Thoracic aorta (tissue), 2 donors: ENCODE results near the gene IL13RA1. TPM values are rescaled to one million over a fixed set of nuclear protein-coding genes. Genes with fewer than 3 reads are reported as not detected.
A peak's percentile ranks its signal among the peaks of the same experiment; 100 is the strongest.

ENCODE experiments used
- ATAC-seq: fragments of 150-250 bp; one replicate; pipeline ENCODE4 v1.8.0; 2017; ENCODE audit warnings: low read depth; ENCODE audit not compliant: insufficient number of reproducible peaks, low FRiP score
- DNase-seq: peaks from one replicate; pipeline ENCODE4 v3.0.0-alpha.2; 2020; ENCODE audit warnings: low spot score
- H3K27ac ChIP-seq, 2 donors: fragments of 200-600 bp; sonication (generic); 1 replicate in 1 of 2; 2 replicates in 1 of 2; pipeline ENCODE4 v1.5.1; 2016; ENCODE audit warnings: mild to moderate bottlenecking in 2 of 2, moderate library complexity in 2 of 2
- H3K27me3 ChIP-seq: fragments of 200-600 bp; sonication (generic); replicated peaks from 2 replicates; pipeline ENCODE4 v1.6.0; 2016; ENCODE audit warnings: mild to moderate bottlenecking; ENCODE audit not compliant: insufficient read depth
- H3K36me3 ChIP-seq: fragments of 200-600 bp; sonication (generic); one replicate; pipeline ENCODE4 v1.5.1; 2016
- H3K4me1 ChIP-seq, 2 donors: fragments of 200-600 bp; sonication (generic); 1 replicate in 1 of 2; 2 replicates in 1 of 2; pipeline versions ENCODE4 v1.5.1 to v1.6.0; 2016; ENCODE audit warnings: low read depth in 2 of 2, mild to moderate bottlenecking in 1 of 2; ENCODE audit not compliant: control insufficient read depth in 1 of 2
- H3K4me3 ChIP-seq: fragments of 200-600 bp; sonication (generic); 2 replicates; pipeline ENCODE4 v1.5.1; 2016; ENCODE audit warnings: mild to moderate bottlenecking
- H3K9me3 ChIP-seq: fragments of 200-600 bp; sonication (generic); 2 replicates; pipeline ENCODE4 v1.5.1; 2016
- CTCF ChIP-seq: fragments of 200-600 bp; sonication (generic); IDR thresholded peaks from one replicate; pipeline ENCODE4 v1.5.1; 2019; ENCODE audit warnings: antibody characterized with exemption
- total RNA-seq, 2 donors: library from RNA; depleted of rRNA; stranded (reverse); fragments of >200 nt; gene quantifications; one replicate each; pipeline versions ENCODE4 v1.1.0 to v1.2.3, GENCODE V29; 2016

Gene IL13RA1
- total RNA-seq, 2 donors from 2014 or later = 109 to 110 TPM

- peaks cover 8 to 16% of the 10 kb centered on the region in 2 donors for H3K4me1 ChIP-seq
- H3K27ac ChIP-seq = no peak overlapping the region
- no peaks in the 10 kb centered on the region for H3K36me3 ChIP-seq
- DNase-seq = no peak
- no peaks in the 10 kb centered on the region for H3K9me3 ChIP-seq
- no peak for TF ChIP-seq CTCF
- no peaks in the 10 kb centered on the region for H3K27me3 ChIP-seq
- no peak for ATAC-seq
- H3K4me3 ChIP-seq = no peak overlapping the region
These were observed 24.8 kb downstream of the IL13RA1 start for GRCh38 chrX:118751950-118752783.

GRCh38 chrX:118755633-118756032, 28.2 kb downstream of the IL13RA1 start:
- no peak for ATAC-seq
- Histone ChIP-seq H3K4me1 (peaks cover 8 to 16% of the 10 kb centered on the region in 2 donors), H3K9me3 (no peaks in the 10 kb centered on the region), H3K4me3 (no peak overlapping the region), H3K27me3 (no peaks in the 10 kb centered on the region), H3K27ac (peak overlapping the region in 1 of 2 donors; percentile 16), H3K36me3 (peaks cover 7% of the 10 kb centered on the region)
- no peak for TF ChIP-seq CTCF
- DNase-seq = no peak

GRCh38 chrX:118756101-118756500, 28.7 kb downstream of the IL13RA1 start:
- Histone ChIP-seq H3K4me3 (no peak overlapping the region), H3K27ac (peak overlapping the region in 1 of 2 donors; percentile 16), H3K36me3 (peaks cover 7% of the 10 kb centered on the region), H3K9me3 (no peaks in the 10 kb centered on the region), H3K4me1 (peaks cover 8 to 16% of the 10 kb centered on the region in 2 donors), H3K27me3 (no peaks in the 10 kb centered on the region)
- TF ChIP-seq CTCF = no peak
- no peak for ATAC-seq
- no peak for DNase-seq

GRCh38 chrX:118758511-118758910, 31.1 kb downstream of the IL13RA1 start:
- Histone ChIP-seq H3K9me3 (no peaks in the 10 kb centered on the region), H3K27ac (no peak overlapping the region)

More at GRCh38 chrX:118758511-118758910, 31.1 kb downstream of the IL13RA1 start:
- H3K4me1 ChIP-seq = peaks cover 8 to 16% of the 10 kb centered on the region in 2 donors
- H3K27me3 ChIP-seq = no peaks in the 10 kb centered on the region
- peaks cover 7% of the 10 kb centered on the region for H3K36me3 ChIP-seq
- no peak for TF ChIP-seq CTCF
- no peak for DNase-seq
- no peak overlapping the region for H3K4me3 ChIP-seq
- no peak for ATAC-seq
